ENCODE results near the gene WDR45B.

The WDR45B gene

DNA sequence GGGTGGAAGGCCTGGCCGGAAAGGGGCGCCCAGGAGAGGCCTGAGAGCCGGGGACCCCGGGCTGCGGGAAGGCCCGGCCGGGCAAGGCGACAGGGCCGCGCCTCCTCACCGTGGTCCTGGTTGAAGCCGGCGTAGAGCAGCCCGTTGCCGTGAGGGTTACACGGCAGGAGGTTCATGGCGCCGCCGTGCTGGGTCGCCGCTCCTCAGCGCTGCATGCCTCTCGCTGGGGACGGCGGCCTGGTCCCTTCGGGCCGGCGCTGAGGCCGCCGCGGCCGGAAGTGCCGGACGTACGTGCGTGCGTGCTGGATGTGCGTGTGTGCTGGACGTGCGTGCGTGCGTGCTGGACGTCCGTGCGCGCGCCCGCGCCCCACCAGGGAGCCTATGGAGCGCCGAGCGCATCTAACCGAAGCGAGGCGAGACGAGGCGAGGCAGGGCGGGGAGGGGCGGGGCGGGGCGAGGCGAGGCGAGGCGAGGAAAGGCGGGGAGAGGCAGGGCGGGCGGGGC lies at the start of gene WDR45B:
WDR45B (minus strand) TSS at position 280 of the 504 bp plus-strand sequence; CDS start at position 176, 104 bp downstream.
- Mint-ChIP-seq H3K4me1 (ENCODE audit: low read depth) (peaks cover 26% of the 10 kb centered on the region), H3K27me3 (no peaks in the 10 kb centered on the region), H3K4me3 (peak within 1 kb of the TSS; percentile 85), H3K36me3 (ENCODE audit: low read depth) (peaks cover 34% of the 10 kb centered on the region), H3K9me3 (no peaks in the 10 kb centered on the region), H3K27ac (peak within 1 kb of the TSS; percentile 87)
- peak; percentile 92 for DNase-seq

DNA sequence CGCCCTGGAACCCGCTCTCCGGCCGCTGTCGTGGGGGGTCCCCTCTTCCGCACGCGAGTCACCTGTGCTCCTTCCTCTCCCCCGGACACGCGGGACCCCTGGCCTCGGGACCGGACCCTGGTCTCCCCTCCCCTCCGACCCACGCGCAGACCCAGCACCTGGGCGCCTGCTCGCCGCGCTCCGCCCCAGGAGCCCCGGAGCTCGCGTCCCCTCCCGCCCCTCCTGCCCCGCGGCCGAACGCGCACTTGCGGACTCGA lies 49.5 kb upstream of the WDR45B start:
- DNase-seq = no peak
- Mint-ChIP-seq H3K27me3 (peaks cover 12% of the 10 kb centered on the region), H3K9me3 (peaks cover 14% of the 10 kb centered on the region), H3K36me3 (ENCODE audit: low read depth) (peaks cover 7% of the 10 kb centered on the region), H3K27ac (no peak overlapping the region), H3K4me1 (ENCODE audit: low read depth) (peaks cover 17% of the 10 kb centered on the region), H3K4me3 (peak overlapping the region; percentile 61)

DNA sequence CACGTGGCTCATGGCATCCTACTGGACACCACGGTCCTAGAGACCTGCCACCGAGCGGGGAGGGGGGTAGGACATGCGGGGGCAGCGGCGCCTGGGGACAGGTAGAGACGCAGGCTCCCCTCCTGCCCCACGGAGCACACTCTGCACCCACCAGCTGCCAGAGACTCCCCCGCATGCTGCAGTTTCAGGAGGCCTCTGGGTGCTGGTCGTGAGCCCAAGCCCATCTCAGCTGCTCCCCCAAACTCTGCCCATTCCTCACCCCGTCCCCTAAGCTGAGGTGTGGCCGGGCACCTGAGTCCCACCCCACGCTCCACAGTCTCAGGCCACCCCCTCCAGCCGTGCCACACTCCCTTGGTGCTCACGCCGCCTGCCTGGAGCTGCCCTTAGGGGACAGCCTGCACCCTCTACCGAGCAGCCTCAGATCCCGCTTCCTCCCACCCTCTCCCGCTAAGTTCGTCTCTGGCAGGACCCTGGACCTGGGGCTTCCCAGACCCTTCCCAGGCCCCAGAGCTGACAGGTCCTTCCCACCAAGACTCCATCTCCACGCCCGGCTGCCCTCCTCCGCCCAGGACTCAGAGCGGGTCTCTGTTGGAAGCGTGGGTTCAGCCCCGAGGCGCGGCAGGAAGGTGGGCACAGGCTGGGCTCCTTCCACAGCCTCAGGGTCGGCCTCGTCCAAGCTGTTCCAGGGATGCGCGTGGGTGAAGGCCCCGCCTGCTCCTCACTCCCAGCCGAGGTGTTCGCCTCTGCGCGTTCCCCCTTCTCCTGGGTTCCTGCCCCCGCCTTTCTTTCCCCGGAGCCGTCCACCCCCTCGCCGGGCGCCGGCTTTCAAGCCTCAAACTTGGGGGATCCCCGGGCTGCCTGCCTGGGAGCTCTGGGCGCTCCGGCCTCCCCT lies 48.9 kb upstream of the WDR45B start:
- Mint-ChIP-seq H3K27me3 (peaks cover 12% of the 10 kb centered on the region), H3K9me3 (peaks cover 14% of the 10 kb centered on the region), H3K4me1 (ENCODE audit: low read depth) (peaks cover 22% of the 10 kb centered on the region), H3K36me3 (ENCODE audit: low read depth) (peaks cover 7% of the 10 kb centered on the region), H3K27ac (no peak overlapping the region), H3K4me3 (peak overlapping the region; percentile 61)
- DNase-seq = no peak

DNA sequence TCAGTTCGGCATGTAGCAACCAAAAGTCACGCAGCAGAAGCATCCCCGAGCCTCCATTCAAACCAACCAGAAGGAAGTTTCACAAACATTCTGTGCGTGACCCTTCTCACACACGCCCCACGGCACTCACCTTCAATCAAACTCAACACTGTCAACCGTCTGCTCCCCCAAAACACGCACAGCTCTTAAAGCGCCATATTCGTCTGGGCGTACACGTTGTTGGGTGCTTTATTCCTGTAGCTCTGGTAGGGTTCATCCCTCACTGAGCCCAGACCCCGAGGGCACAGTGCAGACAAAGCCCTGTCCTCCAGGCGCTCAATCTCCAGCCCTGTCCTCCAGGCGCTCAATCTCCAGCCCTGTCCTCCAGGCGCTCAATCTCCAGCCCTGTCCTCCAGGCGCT lies 48.0 kb upstream of the WDR45B start:
- H3K9me3 Mint-ChIP-seq = peaks cover 14% of the 10 kb centered on the region
- DNase-seq = no peak
- peaks cover 7% of the 10 kb centered on the region for H3K36me3 Mint-ChIP-seq (ENCODE audit: low read depth)
- H3K4me1 Mint-ChIP-seq (ENCODE audit: low read depth) = peaks cover 28% of the 10 kb centered on the region
- H3K27ac Mint-ChIP-seq = no peak overlapping the region
- H3K27me3 Mint-ChIP-seq = peaks cover 12% of the 10 kb centered on the region
- H3K4me3 Mint-ChIP-seq = no peak overlapping the region

DNA sequence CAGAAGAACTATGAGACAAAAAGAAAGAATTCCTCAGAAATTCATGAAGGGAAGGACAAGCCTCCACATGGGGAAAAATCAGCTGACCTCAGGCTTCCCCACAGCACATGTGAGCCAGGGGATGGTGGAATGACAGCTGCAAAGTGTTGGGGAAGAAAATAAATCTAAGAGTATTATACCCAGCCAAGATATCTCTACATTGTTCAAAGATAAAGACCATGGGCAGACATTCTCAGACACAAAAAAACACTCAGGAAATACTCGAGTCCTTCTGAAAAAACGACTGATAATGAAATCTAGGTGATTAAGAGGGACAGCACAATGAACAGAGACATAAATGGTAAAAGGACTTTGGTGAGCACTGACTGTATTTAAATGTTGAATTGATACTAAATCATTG lies 46.4 kb upstream of the WDR45B start:
- Mint-ChIP-seq H3K9me3 (peaks cover 14% of the 10 kb centered on the region), H3K4me3 (no peak overlapping the region), H3K4me1 (ENCODE audit: low read depth) (peaks cover 31% of the 10 kb centered on the region), H3K36me3 (ENCODE audit: low read depth) (peaks cover 7% of the 10 kb centered on the region), H3K27me3 (peaks cover 12% of the 10 kb centered on the region), H3K27ac (no peak overlapping the region)
- no peak for DNase-seq

DNA sequence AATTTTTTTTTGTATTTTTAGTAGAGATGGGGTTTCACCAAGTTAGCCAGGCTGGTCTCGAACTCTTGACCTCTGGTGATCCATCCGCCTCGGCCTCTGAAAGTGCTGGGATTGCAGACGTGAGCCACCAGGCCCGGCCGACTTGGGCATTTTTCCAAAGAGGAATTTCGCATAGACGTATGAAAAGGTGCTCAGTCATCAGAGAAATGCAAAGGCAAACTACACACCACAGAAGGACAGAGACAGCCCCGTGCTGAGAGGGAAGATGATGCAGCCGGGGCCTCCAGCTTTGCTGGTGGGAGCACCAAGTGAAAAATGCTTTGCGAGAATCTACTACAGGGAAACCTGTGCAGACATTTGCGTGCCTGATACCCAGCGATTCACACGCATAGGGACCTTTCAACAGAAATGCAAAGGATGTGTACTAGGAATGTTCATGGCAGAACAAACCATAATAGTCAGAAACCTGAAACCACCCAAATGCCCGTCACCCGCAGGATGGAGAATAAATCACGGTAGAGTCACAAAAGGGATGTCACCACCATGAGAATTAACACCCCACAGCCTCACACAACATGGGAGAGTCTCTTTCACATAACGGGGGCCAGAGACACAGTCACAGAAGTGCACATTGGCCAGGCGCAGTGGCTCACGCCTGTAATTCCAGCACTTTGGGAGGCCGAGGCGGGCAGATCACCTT lies 45.1 kb upstream of the WDR45B start:
- no peak for DNase-seq
- Mint-ChIP-seq H3K4me3 (no peak overlapping the region), H3K4me1 (ENCODE audit: low read depth) (peaks cover 25% of the 10 kb centered on the region), H3K27ac (no peak overlapping the region), H3K9me3 (peaks cover 14% of the 10 kb centered on the region), H3K36me3 (ENCODE audit: low read depth) (peaks cover 7% of the 10 kb centered on the region), H3K27me3 (peaks cover 12% of the 10 kb centered on the region)

DNA sequence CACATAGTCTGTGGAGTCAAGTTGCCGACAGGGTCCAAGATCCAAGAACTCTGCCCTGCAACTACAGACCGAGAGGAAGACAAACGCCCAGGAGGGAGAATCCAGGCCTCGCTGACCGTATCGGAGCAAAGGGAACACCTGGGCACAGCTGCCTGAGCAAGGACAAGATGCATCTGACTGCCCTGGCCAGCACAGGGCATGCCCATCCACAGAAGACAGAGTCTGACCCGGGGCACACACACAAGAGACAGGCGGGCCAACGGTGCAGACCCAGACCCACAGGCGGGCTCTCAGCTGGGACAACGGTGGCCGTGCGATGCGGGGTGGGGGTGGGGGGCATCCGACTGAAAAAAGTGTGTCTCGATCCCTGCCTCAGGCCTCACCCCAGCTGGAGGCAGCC lies 44.0 kb upstream of the WDR45B start:
- Mint-ChIP-seq H3K4me3 (no peak overlapping the region), H3K27ac (no peak overlapping the region), H3K36me3 (ENCODE audit: low read depth) (peaks cover 7% of the 10 kb centered on the region), H3K9me3 (peaks cover 14% of the 10 kb centered on the region), H3K27me3 (peaks cover 11% of the 10 kb centered on the region), H3K4me1 (ENCODE audit: low read depth) (peaks cover 22% of the 10 kb centered on the region)
- no peak for DNase-seq

DNA sequence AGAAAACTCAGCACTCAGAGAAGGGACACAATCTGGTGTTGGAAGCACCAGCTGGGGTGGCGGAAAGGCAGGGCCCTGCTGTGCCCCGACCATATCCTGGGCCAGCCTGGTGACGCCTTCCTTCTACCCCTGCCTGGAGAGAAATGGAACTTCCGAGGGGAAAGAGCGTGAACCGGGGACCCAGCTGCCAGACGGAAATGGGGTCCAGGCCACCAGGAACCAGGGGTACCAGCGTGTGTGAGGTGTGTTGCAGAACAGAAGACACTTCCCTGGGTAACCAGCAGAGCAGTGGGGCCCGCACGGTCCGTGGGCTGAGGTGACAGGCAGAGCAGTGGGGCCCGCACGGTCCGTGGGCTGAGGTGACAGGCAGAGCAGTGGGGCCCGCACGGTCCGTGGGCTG lies 43.5 kb upstream of the WDR45B start:
- DNase-seq = no peak
- Mint-ChIP-seq H3K9me3 (peaks cover 14% of the 10 kb centered on the region), H3K36me3 (ENCODE audit: low read depth) (peaks cover 7% of the 10 kb centered on the region), H3K4me1 (ENCODE audit: low read depth) (peaks cover 17% of the 10 kb centered on the region), H3K4me3 (peak overlapping the region; percentile 1), H3K27ac (peak overlapping the region; percentile 37), H3K27me3 (peaks cover 5% of the 10 kb centered on the region)

DNA sequence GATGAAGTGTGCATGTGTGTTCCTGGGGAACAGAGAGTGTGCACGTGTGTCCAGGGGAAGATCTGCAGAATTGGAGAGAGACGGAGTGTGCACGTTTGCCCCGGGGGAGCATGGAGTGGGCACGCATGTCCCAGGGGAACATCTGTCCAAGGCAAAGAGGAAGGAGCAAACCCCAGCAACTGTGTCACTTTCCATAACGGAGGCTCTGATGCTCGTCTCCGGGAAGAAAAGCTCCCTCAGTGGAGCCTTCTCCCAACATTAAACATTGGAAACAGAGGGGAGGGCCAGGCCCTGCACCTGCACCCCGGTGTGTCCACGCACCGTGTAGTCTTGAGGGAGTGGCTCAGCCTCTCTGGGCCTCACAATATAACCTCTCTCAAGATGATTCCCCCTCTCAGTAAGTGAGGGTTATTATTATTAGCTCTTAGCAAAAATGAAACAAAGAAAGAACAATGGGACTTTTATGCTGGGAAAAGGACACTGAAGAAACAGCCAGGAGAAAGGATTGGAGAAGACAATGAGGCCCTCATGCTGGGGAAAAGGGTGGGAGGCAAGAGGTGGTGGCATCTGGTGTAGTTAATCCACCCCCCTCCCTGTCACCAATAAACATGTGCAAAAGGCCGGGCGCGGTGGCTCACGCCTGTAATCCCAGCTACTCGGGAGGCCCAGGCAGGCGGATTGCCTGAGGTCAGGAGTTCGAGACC lies 42.7 kb upstream of the WDR45B start:
- no peak overlapping the region for H3K27ac Mint-ChIP-seq
- no peak for DNase-seq
- no peaks in the 10 kb centered on the region for H3K27me3 Mint-ChIP-seq
- H3K4me3 Mint-ChIP-seq = no peak overlapping the region
- peaks cover 14% of the 10 kb centered on the region for H3K4me1 Mint-ChIP-seq (ENCODE audit: low read depth)
- H3K36me3 Mint-ChIP-seq (ENCODE audit: low read depth) = peaks cover 7% of the 10 kb centered on the region
- H3K9me3 Mint-ChIP-seq = peaks cover 11% of the 10 kb centered on the region

DNA sequence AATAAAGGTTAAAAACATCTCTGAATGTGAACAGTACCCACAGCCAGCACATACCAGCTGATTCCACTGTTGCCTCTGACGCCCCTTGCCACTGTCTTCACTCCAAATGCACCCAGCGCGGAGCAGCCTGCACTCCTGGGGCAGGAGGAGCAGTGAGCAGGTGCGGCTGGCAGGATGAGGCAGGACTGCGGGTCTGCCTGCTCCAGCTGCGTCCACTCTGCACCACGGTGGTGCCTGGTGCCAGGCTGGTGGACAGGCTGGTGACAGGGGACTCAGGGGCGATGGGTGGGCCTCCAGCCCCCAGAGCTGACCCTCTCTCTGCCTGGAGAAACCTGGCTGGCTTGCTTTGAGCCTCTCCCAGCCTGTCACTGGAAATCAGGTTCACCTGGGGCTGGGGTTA lies 40.8 kb upstream of the WDR45B start:
- Mint-ChIP-seq H3K27ac (no peak overlapping the region), H3K4me3 (no peak overlapping the region), H3K27me3 (no peaks in the 10 kb centered on the region), H3K9me3 (peaks cover 2% of the 10 kb centered on the region), H3K36me3 (ENCODE audit: low read depth) (peaks cover 1% of the 10 kb centered on the region), H3K4me1 (ENCODE audit: low read depth) (peaks cover 14% of the 10 kb centered on the region)
- DNase-seq = no peak

DNA sequence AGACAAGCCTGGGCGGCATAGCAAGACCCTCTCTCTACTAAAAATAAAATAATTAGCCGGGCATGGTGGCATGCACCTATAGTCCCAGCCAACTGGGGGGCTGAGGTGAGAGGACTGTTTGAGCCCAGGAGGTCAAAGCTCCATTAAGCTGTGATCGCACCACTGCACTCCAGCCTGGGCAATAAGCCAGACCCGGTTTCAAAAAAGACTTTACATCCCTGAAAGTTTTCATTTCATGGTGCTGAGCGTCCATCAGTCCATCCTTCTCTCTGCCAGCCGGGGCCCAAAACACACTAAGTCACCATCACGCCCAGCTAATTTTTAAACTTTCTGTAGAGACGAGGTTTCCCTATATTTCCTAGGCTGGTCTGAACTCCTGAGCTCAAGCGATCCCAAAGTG lies 39.6 kb upstream of the WDR45B start:
- DNase-seq = no peak
- no peak overlapping the region for H3K4me3 Mint-ChIP-seq
- no peak overlapping the region for H3K27ac Mint-ChIP-seq
- no peaks in the 10 kb centered on the region for H3K36me3 Mint-ChIP-seq (ENCODE audit: low read depth)
- H3K4me1 Mint-ChIP-seq (ENCODE audit: low read depth) = peaks cover 14% of the 10 kb centered on the region
- no peaks in the 10 kb centered on the region for H3K27me3 Mint-ChIP-seq
- no peaks in the 10 kb centered on the region for H3K9me3 Mint-ChIP-seq

DNA sequence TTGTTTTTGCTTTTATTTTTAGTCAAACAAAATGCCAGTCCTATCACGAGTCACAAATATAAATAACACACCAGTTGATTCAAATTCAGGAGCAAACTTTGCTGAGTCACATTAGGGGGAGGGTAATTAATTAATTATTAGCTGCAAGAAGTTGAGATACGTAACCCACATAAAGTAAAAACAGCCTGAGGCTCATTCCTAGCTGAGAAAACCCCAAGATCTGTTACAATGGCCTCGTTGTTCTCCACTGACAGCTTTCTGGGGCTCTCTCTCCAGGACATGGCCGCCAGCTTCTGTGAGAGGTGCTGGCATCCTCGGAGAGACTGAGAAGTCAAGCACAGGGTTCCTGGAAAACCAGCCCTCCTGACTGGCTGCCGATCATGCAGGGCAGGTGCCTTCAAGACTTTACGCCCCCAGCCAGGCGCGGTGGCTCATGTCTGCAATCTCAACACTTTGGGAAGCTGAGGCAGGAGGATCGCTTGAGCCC lies 39.2 kb upstream of the WDR45B start:
- Mint-ChIP-seq H3K9me3 (no peaks in the 10 kb centered on the region), H3K4me3 (no peak overlapping the region), H3K27ac (no peak overlapping the region), H3K27me3 (no peaks in the 10 kb centered on the region), H3K36me3 (ENCODE audit: low read depth) (no peaks in the 10 kb centered on the region), H3K4me1 (ENCODE audit: low read depth) (peaks cover 11% of the 10 kb centered on the region)
- no peak for DNase-seq

DNA sequence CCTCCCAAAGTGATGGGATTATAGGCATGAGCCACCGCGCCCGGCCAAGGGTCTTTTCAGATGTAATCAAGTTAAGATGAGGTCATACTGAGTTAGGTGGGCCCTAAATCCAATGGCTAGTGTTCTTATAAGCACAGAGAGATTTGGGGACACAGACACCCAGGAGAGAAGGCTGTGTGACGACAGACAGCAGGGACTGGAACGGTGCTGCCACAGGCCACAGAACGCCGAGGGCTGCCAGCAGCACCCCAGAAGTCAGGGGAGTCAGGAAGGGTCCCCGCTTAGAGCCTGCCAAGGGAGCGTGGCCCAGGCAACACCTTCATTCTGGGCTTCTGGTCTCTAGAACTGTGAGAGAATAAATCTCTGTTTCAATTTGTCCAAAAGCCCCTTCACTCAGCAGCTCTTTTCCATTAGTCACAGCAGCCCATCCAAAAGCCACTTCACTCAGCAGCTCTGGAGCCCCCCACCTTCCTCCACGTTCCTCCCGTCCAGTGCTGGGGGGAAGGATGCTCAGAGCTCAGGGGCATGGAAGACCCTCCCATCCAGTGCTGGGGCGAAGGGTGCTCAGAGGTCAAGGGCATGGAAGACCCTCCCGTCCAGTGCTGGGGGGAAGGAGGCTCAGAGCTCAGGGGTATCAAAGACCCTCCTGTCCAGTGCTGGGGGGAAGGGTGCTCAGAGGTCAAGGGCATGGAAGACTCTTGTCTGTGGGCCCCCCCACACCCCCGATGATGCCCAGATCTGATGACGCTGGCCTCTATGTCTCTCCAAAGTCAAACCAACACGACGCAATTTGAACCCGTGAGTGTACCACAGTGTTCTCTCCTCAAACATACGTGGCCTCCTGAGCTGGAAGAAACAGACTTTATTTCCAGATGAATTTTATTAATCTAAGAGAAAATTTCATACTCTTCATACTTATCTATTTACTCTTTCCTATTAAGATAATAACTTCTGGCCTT lies 38.4 kb upstream of the WDR45B start:
- H3K4me3 Mint-ChIP-seq = no peak overlapping the region
- no peaks in the 10 kb centered on the region for H3K27me3 Mint-ChIP-seq
- H3K27ac Mint-ChIP-seq = no peak overlapping the region
- H3K36me3 Mint-ChIP-seq (ENCODE audit: low read depth) = peaks cover 3% of the 10 kb centered on the region
- DNase-seq = no peak
- H3K9me3 Mint-ChIP-seq = peaks cover 7% of the 10 kb centered on the region
- H3K4me1 Mint-ChIP-seq (ENCODE audit: low read depth) = peaks cover 6% of the 10 kb centered on the region

DNA sequence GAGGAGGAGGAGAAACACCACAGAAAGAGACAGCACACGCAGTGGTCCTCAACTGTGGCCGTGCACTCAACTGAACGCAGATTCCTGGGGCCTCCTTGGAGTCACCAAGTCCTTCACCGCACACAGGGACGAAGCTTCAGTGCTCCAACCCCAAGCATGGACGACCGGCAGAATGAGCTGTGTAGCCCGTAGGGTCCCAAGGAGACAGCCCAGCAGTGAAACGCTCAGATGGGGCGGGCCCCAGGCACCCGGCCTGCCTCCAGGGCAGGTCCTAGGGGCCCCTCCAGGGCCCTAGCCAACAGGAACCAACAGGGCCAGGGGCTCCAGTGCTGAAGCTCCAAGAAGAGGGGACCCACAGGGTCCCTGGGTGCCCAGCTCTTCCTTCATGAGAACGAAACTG lies 37.0 kb upstream of the WDR45B start:
- Mint-ChIP-seq H3K27me3 (no peaks in the 10 kb centered on the region), H3K27ac (no peak overlapping the region), H3K36me3 (ENCODE audit: low read depth) (peaks cover 3% of the 10 kb centered on the region), H3K4me3 (no peak overlapping the region), H3K4me1 (ENCODE audit: low read depth) (no peaks in the 10 kb centered on the region), H3K9me3 (peaks cover 9% of the 10 kb centered on the region)
- no peak for DNase-seq

Data from activated T-cell treated with anti-CD3 and anti-CD28 coated beads, Interleukin-2, amount 50 U/mL, for 24 hours (primary cell).